Chondrocyte (in vitro differentiated cells): ENCODE data around the gene GREB1. TPM values are rescaled to one million over a fixed set of nuclear protein-coding genes. Genes with fewer than 3 reads are reported as not detected.

Experiments
- DNase-seq: peaks from one replicate; pipeline ENCODE4 v3.0.0; 2021; ENCODE audit warnings: mixed read lengths, low spot score
- H3K27ac Mint-ChIP-seq: one replicate; pipeline ENCODE4 v1.8.0; 2021; ENCODE audit warnings: mild to moderate bottlenecking, moderate library complexity, mixed read lengths; ENCODE audit not compliant: unreplicated experiment
- H3K27me3 Mint-ChIP-seq: 2 replicates; pipeline ENCODE4 v1.8.0; 2021; ENCODE audit warnings: low read depth, mixed read lengths
- H3K36me3 Mint-ChIP-seq: 2 replicates; pipeline ENCODE4 v1.8.0; 2021; ENCODE audit warnings: low read depth, mixed read lengths
- H3K4me1 Mint-ChIP-seq: 2 replicates; pipeline ENCODE4 v1.8.0; 2021; ENCODE audit warnings: low read depth, mild to moderate bottlenecking, mixed read lengths
- H3K4me3 Mint-ChIP-seq: one replicate; pipeline ENCODE4 v1.8.0; 2021; ENCODE audit warnings: mild to moderate bottlenecking, moderate library complexity, mixed read lengths; ENCODE audit not compliant: unreplicated experiment
- H3K9me3 Mint-ChIP-seq: 2 replicates; pipeline ENCODE4 v1.8.0; 2021; ENCODE audit warnings: low read depth, mixed read lengths
- total RNA-seq: library from RNA; stranded (reverse); gene quantifications from 3 replicates; pipeline ENCODE4 v1.2.1, GENCODE V29; 2021
- TF ChIP-seq, protein P1 (sequence below): fragments of 200-600 bp; sonication (generic); IDR thresholded peaks from 2 replicates; pipeline ENCODE4 v1.5.0; 2021; ENCODE audit warnings: antibody characterized with exemption, mild to moderate bottlenecking, moderate library complexity

GREB1 gene
- total RNA-seq, 1 donor from 2014 or later = 0.52 TPM

GRCh38 chr2:11512431-11512830, 21.4 kb upstream of the GREB1 start:
- Mint-ChIP-seq H3K27ac (no peak overlapping the region), H3K9me3 (no peaks in the 10 kb centered on the region), H3K4me3 (no peak overlapping the region), H3K4me1 (no peaks in the 10 kb centered on the region), H3K27me3 (peaks cover 26% of the 10 kb centered on the region), H3K36me3 (no peaks in the 10 kb centered on the region)
- DNase-seq = no peak
- TF ChIP-seq, protein P1, sequence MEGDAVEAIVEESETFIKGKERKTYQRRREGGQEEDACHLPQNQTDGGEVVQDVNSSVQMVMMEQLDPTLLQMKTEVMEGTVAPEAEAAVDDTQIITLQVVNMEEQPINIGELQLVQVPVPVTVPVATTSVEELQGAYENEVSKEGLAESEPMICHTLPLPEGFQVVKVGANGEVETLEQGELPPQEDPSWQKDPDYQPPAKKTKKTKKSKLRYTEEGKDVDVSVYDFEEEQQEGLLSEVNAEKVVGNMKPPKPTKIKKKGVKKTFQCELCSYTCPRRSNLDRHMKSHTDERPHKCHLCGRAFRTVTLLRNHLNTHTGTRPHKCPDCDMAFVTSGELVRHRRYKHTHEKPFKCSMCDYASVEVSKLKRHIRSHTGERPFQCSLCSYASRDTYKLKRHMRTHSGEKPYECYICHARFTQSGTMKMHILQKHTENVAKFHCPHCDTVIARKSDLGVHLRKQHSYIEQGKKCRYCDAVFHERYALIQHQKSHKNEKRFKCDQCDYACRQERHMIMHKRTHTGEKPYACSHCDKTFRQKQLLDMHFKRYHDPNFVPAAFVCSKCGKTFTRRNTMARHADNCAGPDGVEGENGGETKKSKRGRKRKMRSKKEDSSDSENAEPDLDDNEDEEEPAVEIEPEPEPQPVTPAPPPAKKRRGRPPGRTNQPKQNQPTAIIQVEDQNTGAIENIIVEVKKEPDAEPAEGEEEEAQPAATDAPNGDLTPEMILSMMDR = no peak

GRCh38 chr2:11513319-11513718, 20.5 kb upstream of the GREB1 start:
- H3K27ac Mint-ChIP-seq = no peak overlapping the region
- TF ChIP-seq, protein P1 = no peak
- no peak for DNase-seq
- peaks cover 26% of the 10 kb centered on the region for H3K27me3 Mint-ChIP-seq
- no peaks in the 10 kb centered on the region for H3K36me3 Mint-ChIP-seq
- no peak overlapping the region for H3K4me3 Mint-ChIP-seq
- H3K9me3 Mint-ChIP-seq = no peaks in the 10 kb centered on the region
- no peaks in the 10 kb centered on the region for H3K4me1 Mint-ChIP-seq

GRCh38 chr2:11514081-11514730, 19.6 kb upstream of the GREB1 start:
- Mint-ChIP-seq H3K27ac (no peak overlapping the region), H3K9me3 (no peaks in the 10 kb centered on the region), H3K4me3 (no peak overlapping the region), H3K27me3 (peaks cover 26% of the 10 kb centered on the region), H3K4me1 (no peaks in the 10 kb centered on the region), H3K36me3 (no peaks in the 10 kb centered on the region)
- TF ChIP-seq, protein P1 = no peak
- DNase-seq = no peak

DNA sequence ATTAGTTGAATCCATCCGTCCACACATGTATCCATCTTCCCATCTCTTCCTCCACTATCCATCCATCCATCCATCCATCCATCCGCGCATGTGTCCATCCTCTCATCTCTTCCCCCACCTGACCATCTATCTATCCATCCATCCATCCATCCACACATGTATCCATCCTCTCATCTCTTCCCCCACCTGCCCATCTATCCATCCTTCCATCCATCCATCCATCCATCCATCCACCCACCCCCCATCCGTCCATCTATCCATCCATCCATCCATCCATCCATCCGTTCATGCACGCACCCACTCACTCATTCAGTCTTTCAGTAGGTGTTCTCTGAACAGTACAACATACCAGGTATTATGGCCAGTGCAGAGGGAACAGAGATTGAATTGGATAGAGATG, 18.9 kb upstream of the GREB1 start:
- Mint-ChIP-seq H3K4me1 (no peaks in the 10 kb centered on the region), H3K27ac (no peak overlapping the region)

GRCh38 chr2:11515490-11515981, 18.3 kb upstream of the GREB1 start:
- H3K27me3 Mint-ChIP-seq = peaks cover 26% of the 10 kb centered on the region
- H3K9me3 Mint-ChIP-seq = peaks cover 4% of the 10 kb centered on the region
- no peak overlapping the region for H3K4me3 Mint-ChIP-seq
- H3K36me3 Mint-ChIP-seq = no peaks in the 10 kb centered on the region
- no peak overlapping the region for H3K27ac Mint-ChIP-seq
- TF ChIP-seq, protein P1 = no peak
- DNase-seq = no peak
- H3K4me1 Mint-ChIP-seq = no peaks in the 10 kb centered on the region

More for the DNA sequence above, 18.9 kb upstream of the GREB1 start:
- no peaks in the 10 kb centered on the region for H3K36me3 Mint-ChIP-seq
- TF ChIP-seq, protein P1 = no peak
- H3K27me3 Mint-ChIP-seq = peaks cover 26% of the 10 kb centered on the region
- H3K9me3 Mint-ChIP-seq = no peaks in the 10 kb centered on the region
- no peak for DNase-seq
- H3K4me3 Mint-ChIP-seq = no peak overlapping the region
